CD4-positive, CD25-positive, alpha-beta regulatory T cell (primary cell): ENCODE measurements around the gene RFFL. TPM values are rescaled to one million over a fixed set of nuclear protein-coding genes. Genes with fewer than 3 reads are reported as not detected.
A peak's percentile ranks its signal among the peaks of the same experiment; 100 is the strongest.
"Not testable (repeated sequence)": the region's sequence is repeated elsewhere in the genome, so short reads cannot be mapped to it uniquely, and the experiment has no call there.

Source experiments
- ATAC-seq, 2 donors: fragments of 150-1000 bp; cut with Tn5 transposase; one replicate each; pipeline ENCODE4 v1.10.0; 2021; ENCODE audit warnings: low read depth in 2 of 2, moderate number of reproducible peaks in 2 of 2, moderate library complexity in 1 of 2
- DNase-seq, 3 donors: peaks; one replicate each; pipeline versions ENCODE4 v3.0.0 to v3.0.0-alpha.2; 2012 to 2022; ENCODE audit warnings: mixed read lengths in 1 of 3
- H3K27ac ChIP-seq: one replicate; pipeline ENCODE4 v1.7.0; 2013; ENCODE audit warnings: mild to moderate bottlenecking, low read length; ENCODE audit not compliant: insufficient read depth, poor library complexity, severe bottlenecking
- H3K27me3 ChIP-seq: one replicate; pipeline ENCODE4 v1.7.0; 2013; ENCODE audit warnings: low read length; ENCODE audit not compliant: control insufficient read depth, insufficient read depth
- H3K36me3 ChIP-seq: one replicate; pipeline ENCODE4 v1.7.0; 2013; ENCODE audit warnings: mild to moderate bottlenecking, low read length, moderate library complexity; ENCODE audit not compliant: control insufficient read depth, insufficient read depth
- H3K4me1 ChIP-seq: 2 replicates; pipeline ENCODE4 v1.7.0; 2013; ENCODE audit warnings: mild to moderate bottlenecking, low read length; ENCODE audit not compliant: insufficient read depth, control insufficient read depth, poor library complexity, severe bottlenecking
- H3K4me3 ChIP-seq: one replicate; pipeline ENCODE4 v1.7.0; 2013; ENCODE audit warnings: low read depth, mild to moderate bottlenecking, low read length, moderate library complexity
- H3K9me3 ChIP-seq, 2 experiments: 1 replicate in 1 of 2; 2 replicates in 1 of 2; pipeline ENCODE4 v1.7.0; 2013; ENCODE audit warnings: low read length in 2 of 2, mild to moderate bottlenecking in 1 of 2, moderate library complexity in 1 of 2; ENCODE audit not compliant: control insufficient read depth in 2 of 2
- H3K27ac Mint-ChIP-seq, 3 donors: one replicate each; pipeline ENCODE4 v1.8.0; 2020 to 2022; ENCODE audit warnings: mild to moderate bottlenecking in 3 of 3, mixed read lengths in 3 of 3, moderate library complexity in 2 of 3
- H3K27me3 Mint-ChIP-seq: one replicate; pipeline ENCODE4 v1.8.0; 2022; ENCODE audit warnings: mild to moderate bottlenecking, mixed read lengths
- H3K36me3 Mint-ChIP-seq: one replicate; pipeline ENCODE4 v1.8.0; 2020; ENCODE audit warnings: mixed read lengths
- H3K4me1 Mint-ChIP-seq, 4 donors: one replicate each; pipeline ENCODE4 v1.8.0; 2020 to 2022; ENCODE audit warnings: mixed read lengths in 4 of 4, mild to moderate bottlenecking in 1 of 4
- H3K4me3 Mint-ChIP-seq, 4 donors: one replicate each; pipeline ENCODE4 v1.8.0; 2020 to 2022; ENCODE audit warnings: mild to moderate bottlenecking in 4 of 4, mixed read lengths in 4 of 4, moderate library complexity in 3 of 4
- H3K9me3 Mint-ChIP-seq, 7 donors: one replicate each; pipeline ENCODE4 v1.8.0; 2020 to 2022; ENCODE audit warnings: mixed read lengths in 7 of 7, mild to moderate bottlenecking in 3 of 7, moderate library complexity in 2 of 7
- polyA plus RNA-seq, 4 donors: library from polyadenylated mRNA; unstranded; fragments of 300-500 nt; fragmentation: Illumina TruSeq; gene quantifications; one replicate each; pipeline ENCODE4 v1.2.3, GENCODE V29; 2021
- total RNA-seq: library from RNA; stranded (reverse); gene quantifications from one replicate; pipeline ENCODE4 v1.2.3, GENCODE V29; 2022

Gene RFFL
- total and polyA plus RNA-seq, 5 donors from 2014 or later: 69.8 to 128 (median 82.9) TPM

GRCh38 chr17:35028531-35029262 lies 34.8 kb downstream of the RFFL start:
- H3K4me3 Mint-ChIP-seq: no peak overlapping the region
- peaks cover 27% of the 10 kb centered on the region for H3K36me3 Mint-ChIP-seq
- Histone ChIP-seq H3K36me3 (peaks cover 33% of the 10 kb centered on the region), H3K27ac (peak overlapping the region; percentile 37), H3K4me3 (no peak overlapping the region), H3K4me1 (peaks cover 20% of the 10 kb centered on the region), H3K9me3 (no peaks in the 10 kb centered on the region), H3K27me3 (no peaks in the 10 kb centered on the region)
- peaks cover 19 to 71% (median 51%) of the 10 kb centered on the region in 4 donors for H3K4me1 Mint-ChIP-seq
- H3K27ac Mint-ChIP-seq: peak overlapping the region; percentile 57 to 96 (median 59)
- H3K27me3 Mint-ChIP-seq: no peaks in the 10 kb centered on the region
- H3K9me3 Mint-ChIP-seq: no peaks in the 10 kb centered on the region
- DNase-seq (peak in 1 of 3 donors; percentile 32), ATAC-seq (no peak)

GRCh38 chr17:35028097-35028496 lies 35.4 kb downstream of the RFFL start:
- H3K27me3 Mint-ChIP-seq, H3K4me3 ChIP-seq, DNase-seq, ATAC-seq, H3K4me3 Mint-ChIP-seq, H3K9me3 ChIP-seq, H3K9me3 Mint-ChIP-seq, H3K27ac ChIP-seq, H3K27me3 ChIP-seq: not testable (repeated sequence)
- Histone ChIP-seq H3K4me1 (peaks cover 26% of the 10 kb centered on the region), H3K36me3 (peaks cover 36% of the 10 kb centered on the region)
- peak overlapping the region; percentile 57 to 96 (median 59) for H3K27ac Mint-ChIP-seq
- peaks cover 24 to 71% (median 55%) of the 10 kb centered on the region in 4 donors for H3K4me1 Mint-ChIP-seq
- H3K36me3 Mint-ChIP-seq: peaks cover 26% of the 10 kb centered on the region

- ATAC-seq: no peak
- Histone ChIP-seq H3K36me3 (peaks cover 40% of the 10 kb centered on the region), H3K27ac (no peak overlapping the region), H3K27me3 (no peaks in the 10 kb centered on the region), H3K4me1 (peaks cover 52% of the 10 kb centered on the region), H3K4me3 (no peak overlapping the region), H3K9me3 (no peaks in the 10 kb centered on the region)
- peaks cover 31 to 77% (median 62%) of the 10 kb centered on the region in 4 donors for H3K4me1 Mint-ChIP-seq
- no peaks in the 10 kb centered on the region for H3K9me3 Mint-ChIP-seq
- peak overlapping the region in 2 of 3 donors; percentile 39 to 47 for H3K27ac Mint-ChIP-seq
- no peak for DNase-seq
- peaks cover 24% of the 10 kb centered on the region for H3K36me3 Mint-ChIP-seq
- no peak overlapping the region for H3K4me3 Mint-ChIP-seq
- no peaks in the 10 kb centered on the region for H3K27me3 Mint-ChIP-seq
Measured at GRCh38 chr17:35025541-35025940, 38.0 kb downstream of the RFFL start.

- no peaks in the 10 kb centered on the region for H3K9me3 Mint-ChIP-seq
- DNase-seq (no peak), ATAC-seq (no peak)
- Histone ChIP-seq H3K27ac (peak overlapping the region; percentile 78), H3K27me3 (no peaks in the 10 kb centered on the region), H3K4me3 (peak overlapping the region; percentile 64), H3K36me3 (peaks cover 56% of the 10 kb centered on the region), H3K9me3 (no peaks in the 10 kb centered on the region), H3K4me1 (peaks cover 45% of the 10 kb centered on the region)
- H3K36me3 Mint-ChIP-seq: peaks cover 38% of the 10 kb centered on the region
- peak overlapping the region in 2 of 4 donors; percentile 7 to 75 for H3K4me3 Mint-ChIP-seq
- H3K27ac Mint-ChIP-seq: peak overlapping the region; percentile 93 to 97 (median 95)
- H3K27me3 Mint-ChIP-seq: no peaks in the 10 kb centered on the region
- H3K4me1 Mint-ChIP-seq: peaks cover 31 to 86% (median 68%) of the 10 kb centered on the region in 4 donors
Measured at GRCh38 chr17:35023538-35023937, 40.0 kb downstream of the RFFL start.

GRCh38 chr17:35022536-35023063 lies 40.9 kb downstream of the RFFL start:
- Histone ChIP-seq H3K27me3 (no peaks in the 10 kb centered on the region), H3K27ac (peak overlapping the region; percentile 78), H3K4me1 (peaks cover 40% of the 10 kb centered on the region), H3K9me3 (no peaks in the 10 kb centered on the region), H3K36me3 (peaks cover 64% of the 10 kb centered on the region), H3K4me3 (peak overlapping the region; percentile 64)
- H3K36me3 Mint-ChIP-seq: peaks cover 47% of the 10 kb centered on the region
- peaks cover 37 to 88% (median 70%) of the 10 kb centered on the region in 4 donors for H3K4me1 Mint-ChIP-seq
- no peaks in the 10 kb centered on the region for H3K9me3 Mint-ChIP-seq
- no peaks in the 10 kb centered on the region for H3K27me3 Mint-ChIP-seq
- H3K4me3 Mint-ChIP-seq: peak overlapping the region; percentile 72 to 77 (median 76)
- H3K27ac Mint-ChIP-seq: peak overlapping the region; percentile 93 to 97 (median 95)
- ATAC-seq: peak; percentile 100
- peak; percentile 46 to 91 (median 62) for DNase-seq

- DNase-seq (no peak), ATAC-seq (no peak)
- peak overlapping the region; percentile 93 to 97 (median 95) for H3K27ac Mint-ChIP-seq
- no peaks in the 10 kb centered on the region for H3K27me3 Mint-ChIP-seq
- Histone ChIP-seq H3K27me3 (no peaks in the 10 kb centered on the region), H3K9me3 (no peaks in the 10 kb centered on the region), H3K36me3 (peaks cover 72% of the 10 kb centered on the region), H3K4me1 (peaks cover 40% of the 10 kb centered on the region), H3K4me3 (peak overlapping the region; percentile 64), H3K27ac (peak overlapping the region; percentile 78)
- H3K4me1 Mint-ChIP-seq: peaks cover 43 to 88% (median 68%) of the 10 kb centered on the region in 4 donors
- H3K36me3 Mint-ChIP-seq: peaks cover 52% of the 10 kb centered on the region
- H3K4me3 Mint-ChIP-seq: peak overlapping the region in 3 of 4 donors; percentile 72 to 77 (median 77)
- H3K9me3 Mint-ChIP-seq: no peaks in the 10 kb centered on the region
Measured at GRCh38 chr17:35021520-35022380, 41.8 kb downstream of the RFFL start.

GRCh38 chr17:35019386-35020179 lies 43.9 kb downstream of the RFFL start:
- peaks cover 76% of the 10 kb centered on the region for H3K36me3 ChIP-seq
- no peak overlapping the region for H3K4me3 Mint-ChIP-seq
- peaks cover 40% of the 10 kb centered on the region for H3K4me1 ChIP-seq
- peaks cover 43 to 73% (median 56%) of the 10 kb centered on the region in 4 donors for H3K4me1 Mint-ChIP-seq
- no peaks in the 10 kb centered on the region for H3K9me3 ChIP-seq
- H3K27ac ChIP-seq: no peak overlapping the region
- DNase-seq: no peak
- H3K27me3 Mint-ChIP-seq: no peaks in the 10 kb centered on the region
- peaks cover 65% of the 10 kb centered on the region for H3K36me3 Mint-ChIP-seq
- H3K27ac Mint-ChIP-seq: peak overlapping the region in 2 of 3 donors; percentile 71 to 85
- H3K27me3 ChIP-seq: no peaks in the 10 kb centered on the region
- peaks cover 0 to 1% (median 0%) of the 10 kb centered on the region in 7 donors for H3K9me3 Mint-ChIP-seq
- no peak overlapping the region for H3K4me3 ChIP-seq
- ATAC-seq: no peak
